ENCODE results near the gene PRKCE.

GRCh38 chr2:46216213-46216612, 564.7 kb downstream of the PRKCE start:
- TF ChIP-seq CTCF (IDR thresholded peaks at IDR 0.05) (no peak), POLR2A (IDR thresholded peaks at IDR 0.05) (no peak), POLR2AphosphoS5 (IDR thresholded peaks at IDR 0.05) (no peak), EP300 (IDR thresholded peaks at IDR 0.05) (no peak)

All from sigmoid colon (tissue), 4 donors.